ENCODE data around the gene FAM241B.

GRCh38 chr10:69681436-69681835 is 51.4 kb downstream of the FAM241B start:
- TF ChIP-seq CBFB (IDR thresholded peaks at IDR 0.05; ENCODE audit: low read depth) (no peak), HDGF (IDR thresholded peaks at IDR 0.05) (no peak), POLR2A (IDR thresholded peaks at IDR 0.05; ENCODE audit: low read depth, low read length) (no peak), SUPT20H (IDR thresholded peaks at IDR 0.05; ENCODE audit: borderline replicate concordance, control insufficient read depth, low read depth, low read length) (no peak), ZSCAN29 (IDR thresholded peaks at IDR 0.05) (no peak), EP300 (IDR thresholded peaks at IDR 0.05; ENCODE audit: borderline replicate concordance in 1 of 2, control insufficient read depth in 1 of 2, low read depth in 2 of 2, low read length in 2 of 2) (no peak), USF1 (IDR thresholded peaks at IDR 0.05; ENCODE audit: borderline replicate concordance, extremely low read length, insufficient read depth, low read depth, low read length) (no peak)
- TF ChIP-seq, protein P1, sequence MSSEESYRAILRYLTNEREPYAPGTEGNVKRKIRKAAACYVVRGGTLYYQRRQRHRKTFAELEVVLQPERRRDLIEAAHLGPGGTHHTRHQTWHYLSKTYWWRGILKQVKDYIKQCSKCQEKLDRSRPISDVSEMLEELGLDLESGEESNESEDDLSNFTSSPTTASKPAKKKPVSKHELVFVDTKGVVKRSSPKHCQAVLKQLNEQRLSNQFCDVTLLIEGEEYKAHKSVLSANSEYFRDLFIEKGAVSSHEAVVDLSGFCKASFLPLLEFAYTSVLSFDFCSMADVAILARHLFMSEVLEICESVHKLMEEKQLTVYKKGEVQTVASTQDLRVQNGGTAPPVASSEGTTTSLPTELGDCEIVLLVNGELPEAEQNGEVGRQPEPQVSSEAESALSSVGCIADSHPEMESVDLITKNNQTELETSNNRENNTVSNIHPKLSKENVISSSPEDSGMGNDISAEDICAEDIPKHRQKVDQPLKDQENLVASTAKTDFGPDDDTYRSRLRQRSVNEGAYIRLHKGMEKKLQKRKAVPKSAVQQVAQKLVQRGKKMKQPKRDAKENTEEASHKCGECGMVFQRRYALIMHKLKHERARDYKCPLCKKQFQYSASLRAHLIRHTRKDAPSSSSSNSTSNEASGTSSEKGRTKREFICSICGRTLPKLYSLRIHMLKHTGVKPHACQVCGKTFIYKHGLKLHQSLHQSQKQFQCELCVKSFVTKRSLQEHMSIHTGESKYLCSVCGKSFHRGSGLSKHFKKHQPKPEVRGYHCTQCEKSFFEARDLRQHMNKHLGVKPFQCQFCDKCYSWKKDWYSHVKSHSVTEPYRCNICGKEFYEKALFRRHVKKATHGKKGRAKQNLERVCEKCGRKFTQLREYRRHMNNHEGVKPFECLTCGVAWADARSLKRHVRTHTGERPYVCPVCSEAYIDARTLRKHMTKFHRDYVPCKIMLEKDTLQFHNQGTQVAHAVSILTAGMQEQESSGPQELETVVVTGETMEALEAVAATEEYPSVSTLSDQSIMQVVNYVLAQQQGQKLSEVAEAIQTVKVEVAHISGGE (CRISPR knock-in tag; IDR thresholded peaks at IDR 0.05) = no peak
- TF ChIP-seq, protein P2, sequence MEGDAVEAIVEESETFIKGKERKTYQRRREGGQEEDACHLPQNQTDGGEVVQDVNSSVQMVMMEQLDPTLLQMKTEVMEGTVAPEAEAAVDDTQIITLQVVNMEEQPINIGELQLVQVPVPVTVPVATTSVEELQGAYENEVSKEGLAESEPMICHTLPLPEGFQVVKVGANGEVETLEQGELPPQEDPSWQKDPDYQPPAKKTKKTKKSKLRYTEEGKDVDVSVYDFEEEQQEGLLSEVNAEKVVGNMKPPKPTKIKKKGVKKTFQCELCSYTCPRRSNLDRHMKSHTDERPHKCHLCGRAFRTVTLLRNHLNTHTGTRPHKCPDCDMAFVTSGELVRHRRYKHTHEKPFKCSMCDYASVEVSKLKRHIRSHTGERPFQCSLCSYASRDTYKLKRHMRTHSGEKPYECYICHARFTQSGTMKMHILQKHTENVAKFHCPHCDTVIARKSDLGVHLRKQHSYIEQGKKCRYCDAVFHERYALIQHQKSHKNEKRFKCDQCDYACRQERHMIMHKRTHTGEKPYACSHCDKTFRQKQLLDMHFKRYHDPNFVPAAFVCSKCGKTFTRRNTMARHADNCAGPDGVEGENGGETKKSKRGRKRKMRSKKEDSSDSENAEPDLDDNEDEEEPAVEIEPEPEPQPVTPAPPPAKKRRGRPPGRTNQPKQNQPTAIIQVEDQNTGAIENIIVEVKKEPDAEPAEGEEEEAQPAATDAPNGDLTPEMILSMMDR (IDR thresholded peaks at IDR 0.05 in 2 of 3, conservative IDR thresholded peaks at IDR 0.05 in 1 of 3; ENCODE audit: control insufficient read depth in 2 of 3, extremely low read depth in 1 of 3, insufficient read depth in 1 of 3, low read depth in 3 of 3, low read length in 3 of 3) = no peak

Measured in GM12878 (cell line).